Activated T-helper 17 cell treated with anti-CD3 and anti-CD28 coated beads, Interleukin-2, amount 50 U/mL, for 72 hours (primary cell): ENCODE measurements around the gene SUSD6. TPM values are rescaled to one million over a fixed set of nuclear protein-coding genes. Genes with fewer than 3 reads are reported as not detected.
A peak's percentile ranks its signal among the peaks of the same experiment; 100 is the strongest.

ENCODE experiments used
- ATAC-seq: fragments of 150-1000 bp; cut with Tn5 transposase; replicated peaks from 2 replicates; pipeline ENCODE4 v1.10.0; 2021; ENCODE audit warnings: mild to moderate bottlenecking, moderate library complexity
- H3K27ac Mint-ChIP-seq: one replicate; pipeline ENCODE4 v1.8.0; 2022; ENCODE audit warnings: mixed read lengths
- H3K27me3 Mint-ChIP-seq: one replicate; pipeline ENCODE4 v1.8.0; 2022; ENCODE audit warnings: mixed read lengths
- H3K36me3 Mint-ChIP-seq: one replicate; pipeline ENCODE4 v1.8.0; 2022; ENCODE audit warnings: low read depth, mild to moderate bottlenecking, mixed read lengths
- H3K4me1 Mint-ChIP-seq: one replicate; pipeline ENCODE4 v1.8.0; 2022; ENCODE audit warnings: mixed read lengths
- H3K4me3 Mint-ChIP-seq: one replicate; pipeline ENCODE4 v1.8.0; 2022; ENCODE audit warnings: mild to moderate bottlenecking, mixed read lengths
- H3K9me3 Mint-ChIP-seq: one replicate; pipeline ENCODE4 v1.8.0; 2022; ENCODE audit warnings: mixed read lengths
- total RNA-seq, 2 donors: library from RNA; stranded (reverse); gene quantifications; one replicate each; pipeline ENCODE4 v1.2.3, GENCODE V29; 2022

The SUSD6 gene
- total RNA-seq, 2 donors from 2014 or later = 76.9 to 96.4 TPM

DNA sequence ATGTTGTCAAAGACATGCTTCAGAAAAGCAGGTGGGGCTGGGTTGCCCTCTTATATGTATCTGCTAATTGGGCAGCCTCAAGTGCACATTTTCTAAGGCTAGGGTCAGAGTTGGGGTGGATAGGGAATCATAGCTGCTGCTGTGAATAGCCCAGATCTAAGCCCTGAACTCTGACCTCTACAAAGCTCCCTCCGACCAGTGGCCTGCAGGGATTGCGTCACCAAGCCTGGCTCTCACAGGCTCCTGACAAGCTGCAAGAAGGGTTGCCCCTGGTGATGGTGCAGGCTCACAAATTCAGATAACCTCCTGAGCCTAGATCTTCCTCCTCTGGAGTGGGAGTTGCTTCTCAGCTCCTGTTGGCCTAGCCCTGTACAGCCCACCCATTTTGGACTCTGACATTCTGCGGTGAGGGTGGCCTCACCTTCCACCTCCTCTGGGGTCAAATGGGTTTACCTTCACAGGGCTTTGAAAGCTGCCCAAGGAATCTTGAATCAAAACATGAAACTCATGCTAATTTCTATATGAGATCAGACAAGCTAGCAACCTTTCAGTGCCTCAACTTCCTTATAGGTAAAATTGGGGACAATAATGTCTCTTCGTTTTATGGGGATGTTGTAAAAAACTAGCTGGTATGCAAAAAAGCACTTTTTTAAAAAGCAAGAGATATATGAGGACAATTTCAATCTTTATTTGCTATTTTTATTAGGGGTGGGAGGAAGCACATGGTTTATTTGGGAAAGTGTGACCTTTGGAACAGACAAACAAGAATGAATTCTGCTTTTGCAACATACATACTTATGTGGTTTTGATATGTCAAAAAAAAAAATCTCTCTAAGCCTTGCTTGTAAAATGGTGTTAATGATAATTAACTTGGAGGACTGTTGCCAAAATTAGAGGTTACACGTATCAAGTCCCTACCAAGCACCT is 4.9 kb upstream of the SUSD6 start:
- peaks cover 13% of the 10 kb centered on the region for H3K4me1 Mint-ChIP-seq
- no peaks in the 10 kb centered on the region for H3K9me3 Mint-ChIP-seq
- H3K36me3 Mint-ChIP-seq = no peaks in the 10 kb centered on the region
- H3K27me3 Mint-ChIP-seq = no peaks in the 10 kb centered on the region
- ATAC-seq = no peak
- H3K4me3 Mint-ChIP-seq = no peak overlapping the region
- H3K27ac Mint-ChIP-seq = peak overlapping the region; percentile 14

DNA sequence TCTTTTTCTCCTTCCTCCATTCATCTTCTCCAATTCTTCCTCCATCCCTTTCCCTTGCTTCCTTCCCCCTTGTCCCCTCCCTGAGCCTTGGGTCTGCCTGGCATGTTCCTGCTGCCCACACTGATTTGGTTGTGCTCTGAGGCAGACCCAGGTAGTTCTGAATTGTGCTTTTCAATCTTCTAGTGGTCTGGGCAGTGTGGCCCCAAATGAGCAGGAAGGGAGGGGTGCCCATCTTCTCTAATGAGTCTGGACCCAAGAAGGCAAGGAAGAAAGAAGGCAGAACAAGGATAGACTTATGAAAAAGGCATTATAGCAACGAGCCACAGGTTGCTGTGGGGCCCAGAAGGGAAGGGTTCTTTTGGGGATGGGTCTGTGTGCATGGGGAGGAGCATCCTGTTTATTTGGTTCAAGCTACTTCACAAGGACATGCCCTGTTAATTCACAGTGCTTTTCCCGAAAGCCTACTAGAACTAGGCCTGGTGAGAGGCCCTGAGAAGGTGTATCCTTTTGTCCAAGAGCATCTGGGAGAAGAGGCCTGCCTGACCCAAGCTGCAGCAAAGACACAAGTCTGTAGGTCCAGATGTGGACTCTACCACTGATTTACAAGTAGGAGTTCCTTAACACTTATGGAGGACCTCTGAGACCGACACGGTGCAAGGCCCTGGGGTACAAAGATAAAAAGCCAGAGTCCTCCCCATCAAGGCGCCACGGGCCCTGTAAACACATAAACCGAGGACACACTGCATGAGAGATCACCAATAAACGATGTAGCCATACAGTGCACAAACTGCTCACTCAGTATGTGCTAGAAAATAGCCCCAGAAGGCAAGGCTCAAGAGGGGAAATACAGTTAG is 1.1 kb upstream of the SUSD6 start:
- Mint-ChIP-seq H3K27ac (peak overlapping the region; percentile 90), H3K4me1 (peaks cover 26% of the 10 kb centered on the region), H3K9me3 (no peaks in the 10 kb centered on the region), H3K27me3 (no peaks in the 10 kb centered on the region), H3K4me3 (peak overlapping the region; percentile 87), H3K36me3 (peaks cover 31% of the 10 kb centered on the region)
- ATAC-seq = no peak

DNA sequence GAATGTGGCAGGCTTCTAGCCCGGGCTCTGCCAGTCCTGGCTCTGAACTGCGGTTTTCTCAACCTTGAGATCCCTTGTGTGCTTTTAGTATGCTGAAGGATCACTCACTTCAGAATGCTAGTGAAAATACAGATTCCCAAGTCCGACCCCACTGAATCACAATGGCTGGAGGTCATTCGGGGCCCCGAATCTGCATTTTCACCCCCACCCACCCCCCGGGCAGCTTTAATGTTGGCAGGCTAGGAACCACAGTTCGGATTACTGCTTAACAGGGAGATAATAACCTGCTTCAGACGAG is 573 bp upstream of the SUSD6 start:
- H3K4me1 Mint-ChIP-seq = peaks cover 31% of the 10 kb centered on the region

DNA sequence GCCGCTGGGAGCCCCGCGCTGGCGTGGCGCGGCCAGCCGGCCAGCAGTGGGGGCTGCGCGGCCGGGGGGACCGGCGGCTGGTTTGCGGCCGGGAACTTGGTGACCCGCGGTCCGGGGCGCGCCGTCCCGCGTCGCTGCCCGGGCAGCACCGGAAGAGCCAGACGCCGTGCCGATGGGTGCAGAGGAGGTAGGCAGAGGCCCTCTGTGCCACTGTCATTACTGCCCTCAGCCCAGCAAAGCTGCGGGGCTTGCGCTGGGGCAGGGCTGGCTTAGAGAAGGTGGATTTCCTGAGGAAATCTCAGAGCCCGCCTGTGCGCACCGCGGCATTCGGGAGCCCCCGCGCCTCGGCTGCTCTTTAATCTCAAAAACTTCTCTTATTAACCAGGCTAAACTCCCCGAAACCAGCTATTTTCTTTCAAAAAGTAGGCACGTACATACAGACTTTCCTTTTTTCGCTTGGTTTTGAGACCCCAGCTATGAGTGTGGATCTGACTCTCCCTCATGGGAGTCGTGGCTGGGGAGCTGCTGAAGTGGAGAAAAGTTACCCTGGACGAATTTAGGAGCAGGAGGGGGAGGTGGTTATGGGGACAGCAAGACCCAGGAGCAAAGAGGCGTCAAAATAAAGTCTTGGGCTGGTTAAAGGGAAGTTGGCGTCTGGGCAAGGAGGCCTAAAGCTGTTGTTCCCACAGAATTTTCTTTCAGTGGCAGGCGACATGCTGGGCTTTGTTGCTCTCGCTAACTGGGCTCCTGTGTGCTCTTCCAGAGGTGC is 802 bp downstream of the SUSD6 start:
- Mint-ChIP-seq H3K9me3 (no peaks in the 10 kb centered on the region), H3K36me3 (peaks cover 51% of the 10 kb centered on the region), H3K4me3 (peak overlapping the region; percentile 96), H3K4me1 (peaks cover 45% of the 10 kb centered on the region), H3K27me3 (no peaks in the 10 kb centered on the region), H3K27ac (peak overlapping the region; percentile 96)
- ATAC-seq = peak; percentile 41

More for the DNA sequence above, 573 bp upstream of the SUSD6 start:
- ATAC-seq = no peak
- H3K27me3 Mint-ChIP-seq = no peaks in the 10 kb centered on the region
- peak overlapping the region; percentile 90 for H3K27ac Mint-ChIP-seq
- H3K9me3 Mint-ChIP-seq = no peaks in the 10 kb centered on the region
- peaks cover 37% of the 10 kb centered on the region for H3K36me3 Mint-ChIP-seq
- H3K4me3 Mint-ChIP-seq = peak overlapping the region; percentile 87

DNA sequence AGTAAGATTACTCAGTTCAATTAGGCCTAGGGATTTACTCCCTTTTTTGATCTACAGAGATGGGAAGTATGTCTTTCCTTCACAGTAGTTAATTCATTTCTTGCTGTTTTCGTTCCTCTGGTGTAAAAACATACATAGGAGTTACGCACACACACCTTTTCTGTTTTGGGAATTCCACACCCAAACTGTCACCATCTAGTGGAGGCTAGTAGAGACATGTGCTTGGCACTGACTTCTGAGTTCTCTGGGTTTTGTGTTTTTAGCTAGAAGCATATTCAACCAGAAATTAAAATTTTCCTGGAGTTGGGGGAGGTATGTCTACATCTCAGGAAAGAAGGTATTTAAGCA is 1.4 kb downstream of the SUSD6 start:
- Mint-ChIP-seq H3K27ac (peak overlapping the region; percentile 96), H3K9me3 (no peaks in the 10 kb centered on the region), H3K4me1 (peaks cover 47% of the 10 kb centered on the region), H3K27me3 (no peaks in the 10 kb centered on the region), H3K36me3 (peaks cover 56% of the 10 kb centered on the region), H3K4me3 (peak overlapping the region; percentile 96)
- ATAC-seq = no peak

DNA sequence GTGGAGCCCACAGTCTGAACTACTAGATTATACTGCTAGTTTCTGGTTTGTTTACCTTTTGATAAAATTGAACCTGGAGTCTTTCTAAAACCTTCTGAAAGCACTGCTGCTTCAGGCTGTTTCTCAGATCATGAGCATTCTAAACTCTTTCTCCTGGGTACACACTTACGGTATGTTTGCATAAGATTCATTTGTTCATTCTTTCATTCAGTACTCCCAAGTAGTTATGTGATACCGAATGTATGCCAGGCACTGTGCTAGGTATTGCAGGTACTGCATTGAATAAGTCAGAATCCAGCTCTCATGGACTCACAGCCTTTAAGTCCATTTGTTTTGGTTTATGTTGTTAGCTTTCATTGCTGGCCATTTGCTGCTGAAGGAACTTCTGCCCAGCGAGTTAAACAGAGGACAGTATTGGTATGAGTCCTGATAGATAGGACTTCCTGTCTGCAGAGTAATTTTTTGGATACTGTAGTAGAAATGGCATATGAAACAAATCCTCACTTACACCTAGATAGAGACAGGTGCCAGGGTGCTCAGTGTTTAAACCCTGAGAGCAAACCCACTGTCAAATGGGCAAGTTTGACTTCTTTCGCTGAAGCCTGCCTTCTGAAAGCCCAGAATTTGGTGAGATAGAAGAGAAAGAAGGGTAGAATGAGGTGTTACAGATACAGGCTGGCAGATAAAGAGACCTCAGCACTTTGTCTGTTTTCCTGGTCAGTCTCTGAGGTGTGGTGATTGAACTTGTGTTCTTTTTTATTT is 2.1 kb downstream of the SUSD6 start:
- Mint-ChIP-seq H3K4me1 (peaks cover 53% of the 10 kb centered on the region), H3K36me3 (peaks cover 64% of the 10 kb centered on the region), H3K27me3 (no peaks in the 10 kb centered on the region), H3K9me3 (no peaks in the 10 kb centered on the region), H3K27ac (peak overlapping the region; percentile 96), H3K4me3 (peak overlapping the region; percentile 96)
- no peak for ATAC-seq

DNA sequence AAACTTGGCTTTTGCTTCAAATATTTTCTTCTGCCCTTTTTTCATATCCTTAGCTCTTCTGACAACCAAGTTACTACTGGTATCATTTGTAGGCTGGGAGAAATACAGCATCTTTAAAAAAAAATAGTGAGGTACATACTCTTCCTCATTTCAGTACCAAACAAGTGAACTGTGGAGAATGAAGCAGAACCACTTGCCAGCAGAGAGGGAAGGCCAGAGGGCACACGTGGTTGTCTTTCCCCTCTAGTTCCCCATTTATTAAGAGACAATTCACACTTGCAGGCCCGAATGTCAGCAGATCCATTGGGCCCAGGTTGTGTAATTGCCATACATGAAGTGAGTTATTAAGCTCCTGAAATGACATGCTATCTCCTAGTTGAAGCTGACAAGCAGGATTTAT is 3.2 kb downstream of the SUSD6 start:
- peaks cover 75% of the 10 kb centered on the region for H3K36me3 Mint-ChIP-seq
- H3K4me3 Mint-ChIP-seq = peak overlapping the region; percentile 96
- H3K9me3 Mint-ChIP-seq = no peaks in the 10 kb centered on the region
- peak overlapping the region; percentile 96 for H3K27ac Mint-ChIP-seq
- ATAC-seq = no peak
- no peaks in the 10 kb centered on the region for H3K27me3 Mint-ChIP-seq
- H3K4me1 Mint-ChIP-seq = peaks cover 62% of the 10 kb centered on the region

DNA sequence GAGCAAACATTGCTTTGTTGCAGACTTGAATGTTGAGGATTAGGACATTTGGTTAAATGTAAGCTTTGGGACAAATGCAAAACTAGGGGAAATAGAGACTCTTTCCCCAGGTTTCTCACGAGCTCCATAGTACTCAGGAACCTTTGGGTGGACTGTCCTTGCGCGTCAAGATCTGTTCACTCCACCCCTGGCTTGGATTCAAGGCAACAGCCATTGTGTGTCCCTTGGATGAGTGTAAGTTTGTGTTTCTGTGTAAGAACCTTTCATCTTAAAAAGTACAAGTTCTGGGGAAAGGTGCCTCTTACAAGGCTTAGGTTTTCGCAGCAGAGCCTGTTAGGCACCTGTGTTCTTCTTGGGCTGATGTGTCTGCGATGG is 3.7 kb downstream of the SUSD6 start:
- Mint-ChIP-seq H3K4me1 (peaks cover 62% of the 10 kb centered on the region), H3K27ac (peak overlapping the region; percentile 96), H3K27me3 (no peaks in the 10 kb centered on the region), H3K9me3 (no peaks in the 10 kb centered on the region), H3K36me3 (peaks cover 80% of the 10 kb centered on the region), H3K4me3 (peak overlapping the region; percentile 96)
- ATAC-seq = no peak

DNA sequence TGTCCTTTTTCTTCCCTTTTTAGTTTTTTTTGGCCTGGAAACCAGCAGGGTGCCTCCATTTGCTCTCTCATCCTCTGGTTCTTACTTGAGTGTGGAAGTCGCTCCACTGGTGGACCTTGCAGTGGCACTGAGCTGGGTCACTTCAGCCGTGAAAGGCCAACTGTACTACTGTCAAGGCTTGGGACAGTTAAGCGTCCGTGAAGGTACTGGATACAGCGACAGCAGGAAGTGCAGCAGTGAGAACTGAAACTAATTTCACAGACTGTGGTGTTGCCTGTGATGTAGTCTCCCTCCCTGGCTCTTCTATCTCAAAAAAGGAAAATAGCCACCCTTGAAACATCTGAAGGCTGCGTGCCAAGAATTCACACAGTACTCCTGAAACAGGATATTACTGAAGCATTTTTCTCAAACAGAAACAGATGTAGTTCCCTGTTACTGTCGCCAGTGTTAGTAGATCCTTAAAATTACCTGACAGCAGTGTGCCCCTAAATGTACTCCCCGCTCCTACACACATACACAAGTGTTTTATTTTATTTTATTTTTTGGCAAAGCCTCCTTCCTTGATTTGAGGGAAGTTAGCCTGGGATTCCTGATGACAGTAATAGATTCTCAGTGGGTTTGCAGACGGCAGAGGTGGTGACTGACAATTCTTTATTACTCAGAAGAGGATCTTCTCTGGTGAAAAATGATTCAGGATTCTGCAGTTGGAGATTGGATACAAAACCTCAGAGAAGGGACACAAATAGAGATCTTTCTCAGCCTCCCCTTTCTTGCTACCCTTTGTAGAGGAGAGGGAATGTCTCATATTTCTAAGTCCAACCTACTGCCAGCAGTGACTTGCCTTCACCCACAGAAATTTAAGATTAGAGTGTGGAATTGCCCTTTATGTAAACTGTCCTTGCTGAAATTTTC is 4.4 kb downstream of the SUSD6 start:
- H3K4me3 Mint-ChIP-seq = peak overlapping the region; percentile 96
- ATAC-seq = peak; percentile 50
- H3K27me3 Mint-ChIP-seq = no peaks in the 10 kb centered on the region
- peak overlapping the region; percentile 96 for H3K27ac Mint-ChIP-seq
- H3K36me3 Mint-ChIP-seq = peaks cover 86% of the 10 kb centered on the region
- no peaks in the 10 kb centered on the region for H3K9me3 Mint-ChIP-seq
- H3K4me1 Mint-ChIP-seq = peaks cover 63% of the 10 kb centered on the region

DNA sequence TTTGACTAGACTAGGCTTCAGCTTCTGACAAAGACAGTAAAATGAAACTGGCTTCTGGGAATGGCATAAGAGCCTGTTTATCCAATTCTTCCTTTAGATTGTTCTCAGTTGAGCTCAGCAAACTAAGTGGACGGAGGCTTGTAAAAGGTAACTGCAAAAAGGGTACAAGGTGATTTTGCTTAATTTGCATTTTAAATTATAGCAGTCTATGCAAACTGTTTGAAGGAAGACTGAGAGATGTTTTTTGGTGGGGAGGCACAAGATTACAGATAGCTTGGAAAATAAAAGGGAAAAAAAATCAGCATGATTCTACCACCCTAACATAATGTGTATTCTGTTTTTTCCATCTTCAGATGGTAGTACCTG is 5.0 kb downstream of the SUSD6 start:
- Mint-ChIP-seq H3K4me1 (peaks cover 69% of the 10 kb centered on the region), H3K36me3 (peaks cover 93% of the 10 kb centered on the region)
- no peak for ATAC-seq

DNA sequence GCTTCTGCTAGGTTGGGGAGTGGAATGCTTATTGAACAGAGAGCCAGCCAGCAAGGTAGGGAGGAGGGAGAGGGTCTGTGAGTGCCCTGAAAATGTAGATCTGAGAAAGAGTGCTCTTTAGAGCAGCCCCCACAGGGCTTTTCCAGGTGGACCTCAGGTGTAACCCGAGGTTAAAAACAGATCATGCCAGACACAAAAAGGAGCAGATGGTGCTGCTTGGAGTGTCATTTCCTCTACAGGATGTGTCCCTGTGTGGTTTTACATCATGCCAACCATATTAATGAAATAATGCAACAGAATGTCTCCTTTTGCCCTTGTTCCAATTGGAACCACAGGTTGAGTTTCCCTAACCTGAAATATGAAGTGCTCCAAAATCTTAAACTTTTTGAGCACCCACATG is 6.4 kb downstream of the SUSD6 start:
- peak overlapping the region; percentile 96 for H3K4me3 Mint-ChIP-seq
- H3K36me3 Mint-ChIP-seq = peaks cover 86% of the 10 kb centered on the region
- peak overlapping the region; percentile 96 for H3K27ac Mint-ChIP-seq

More for the DNA sequence above, 5.0 kb downstream of the SUSD6 start:
- peak overlapping the region; percentile 96 for H3K4me3 Mint-ChIP-seq
- no peaks in the 10 kb centered on the region for H3K9me3 Mint-ChIP-seq
- peak overlapping the region; percentile 96 for H3K27ac Mint-ChIP-seq
- H3K27me3 Mint-ChIP-seq = no peaks in the 10 kb centered on the region

DNA sequence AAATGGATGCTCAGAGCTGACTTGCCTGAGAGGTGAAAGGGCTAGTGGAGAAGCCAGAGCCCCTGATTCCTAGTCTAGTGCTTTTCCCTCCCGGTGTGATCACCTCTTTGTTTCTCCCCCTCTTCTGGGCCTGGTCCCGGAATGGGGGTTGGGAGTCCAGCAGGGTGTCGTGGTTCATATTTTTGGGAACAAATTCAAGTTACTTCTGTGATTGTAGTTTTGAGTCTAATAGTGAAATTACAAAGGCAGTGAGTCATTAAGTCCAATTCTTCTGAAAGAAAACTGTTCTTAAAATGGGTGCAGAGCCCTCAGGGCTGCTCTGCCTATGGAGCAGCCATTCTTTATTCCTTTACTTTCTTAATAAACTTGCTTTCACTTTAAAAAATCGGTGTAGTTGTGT is 7.6 kb downstream of the SUSD6 start:
- Mint-ChIP-seq H3K4me3 (peak overlapping the region; percentile 96), H3K27me3 (no peaks in the 10 kb centered on the region), H3K36me3 (peaks cover 82% of the 10 kb centered on the region), H3K4me1 (peaks cover 80% of the 10 kb centered on the region), H3K27ac (peak overlapping the region; percentile 96), H3K9me3 (no peaks in the 10 kb centered on the region)
- ATAC-seq = peak; percentile 21

More for the DNA sequence above, 6.4 kb downstream of the SUSD6 start:
- no peak for ATAC-seq
- H3K27me3 Mint-ChIP-seq = no peaks in the 10 kb centered on the region
- H3K9me3 Mint-ChIP-seq = no peaks in the 10 kb centered on the region
- H3K4me1 Mint-ChIP-seq = peaks cover 76% of the 10 kb centered on the region

DNA sequence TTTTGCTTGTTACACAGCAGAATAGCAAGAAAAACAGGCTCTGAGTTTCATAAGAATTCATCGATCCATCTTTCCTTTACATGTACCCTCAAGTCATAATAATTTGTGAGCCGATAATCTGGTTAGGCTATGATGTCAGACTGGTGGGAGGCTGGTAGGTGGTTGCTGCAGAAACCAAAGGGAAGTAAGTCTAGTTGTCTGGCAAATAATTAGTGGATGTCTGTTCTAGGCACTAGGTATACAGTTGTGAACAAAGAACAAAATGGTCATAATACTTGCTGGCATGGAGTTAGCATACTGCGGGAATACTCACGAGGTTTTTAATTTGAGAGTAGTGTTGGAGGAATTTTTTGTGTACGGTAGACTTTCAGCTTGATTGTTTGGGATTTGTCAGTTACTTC is 8.8 kb downstream of the SUSD6 start:
- ATAC-seq = peak; percentile 14
- Mint-ChIP-seq H3K4me1 (peaks cover 73% of the 10 kb centered on the region), H3K27me3 (no peaks in the 10 kb centered on the region), H3K27ac (peak overlapping the region; percentile 96), H3K4me3 (peak overlapping the region; percentile 96), H3K9me3 (no peaks in the 10 kb centered on the region), H3K36me3 (peaks cover 82% of the 10 kb centered on the region)
